Upper lobe of right lung (tissue), 1 donor: Measurements from ENCODE around the gene AKAP1. TPM values are rescaled to one million over a fixed set of nuclear protein-coding genes. Genes with fewer than 3 reads are reported as not detected.
"Not testable (repeated sequence)": the region's sequence is repeated elsewhere in the genome, so short reads cannot be mapped to it uniquely, and the experiment has no call there.

Experiments used
- ATAC-seq: fragments of 200-7000 bp; cut with Tn5 transposase; one replicate; pipeline ENCODE4 v1.9.1; 2020; ENCODE audit warnings: mild to moderate bottlenecking, moderate library complexity
- DNase-seq: peaks from one replicate; pipeline ENCODE4 v3.0.0-alpha.2; 2020
- H3K27ac ChIP-seq: fragments of 200-600 bp; one replicate; pipeline ENCODE4 v1.8.0; 2022
- H3K27me3 ChIP-seq: fragments of 200-600 bp; one replicate; pipeline ENCODE4 v1.8.0; 2022; ENCODE audit warnings: mild to moderate bottlenecking
- H3K36me3 ChIP-seq: fragments of 200-600 bp; one replicate; pipeline ENCODE4 v1.8.0; 2022
- H3K4me1 ChIP-seq: fragments of 200-600 bp; one replicate; pipeline ENCODE4 v1.8.0; 2022
- H3K4me3 ChIP-seq: fragments of 200-600 bp; one replicate; pipeline ENCODE4 v1.8.0; 2022; ENCODE audit warnings: mild to moderate bottlenecking
- H3K9me3 ChIP-seq: fragments of 200-600 bp; one replicate; pipeline ENCODE4 v1.8.0; 2022
- intact Hi-C: fragments of 100-400 bp; cut with DNase I; formaldehyde crosslinking; loops from one replicate; pipeline ENCODE4 v1.11.0; 2022
- total RNA-seq: library from RNA; stranded (reverse); fragmentation: NEBNext Ultra II Directional; extraction: Animal tissue kit (Norgen Biotek cat#: 25700); gene quantifications from one replicate; pipeline ENCODE4 v1.2.1, GENCODE V29; 2021
- TF ChIP-seq, protein P1 (sequence below): fragments of 200-600 bp; IDR thresholded peaks from one replicate; pipeline ENCODE4 v1.8.0; 2022; ENCODE audit warnings: antibody characterized with exemption
- donor health status: DM: no; HTN: yes; CAD: no; lungs with severe emphysema.

AKAP1 gene
- total RNA-seq, 1 donor from 2014 or later: 59.9 TPM

DNA sequence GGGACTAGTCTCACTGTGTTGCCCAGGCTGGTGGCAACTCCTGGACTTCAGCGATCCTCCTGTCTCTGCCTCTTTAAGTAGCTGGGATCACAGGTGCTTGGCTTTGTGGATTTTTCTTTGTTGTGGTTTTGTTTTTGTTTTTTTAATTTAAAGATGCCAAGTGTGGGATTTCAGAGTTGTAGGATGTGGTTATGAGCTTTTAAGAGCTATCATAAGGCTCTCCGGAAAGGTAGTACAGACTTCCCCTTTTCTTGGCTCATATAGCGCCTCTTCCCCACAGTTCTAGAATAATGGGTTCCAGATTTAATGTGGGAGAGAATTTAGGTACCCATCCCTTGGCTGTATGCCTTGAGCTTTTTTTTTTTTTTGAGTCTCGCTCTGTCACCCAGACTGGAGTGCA, 17.1 kb downstream of the AKAP1 start:
- no peaks in the 10 kb centered on the region for H3K9me3 ChIP-seq
- intact Hi-C loops: no loop called here
- TF ChIP-seq, protein P1, sequence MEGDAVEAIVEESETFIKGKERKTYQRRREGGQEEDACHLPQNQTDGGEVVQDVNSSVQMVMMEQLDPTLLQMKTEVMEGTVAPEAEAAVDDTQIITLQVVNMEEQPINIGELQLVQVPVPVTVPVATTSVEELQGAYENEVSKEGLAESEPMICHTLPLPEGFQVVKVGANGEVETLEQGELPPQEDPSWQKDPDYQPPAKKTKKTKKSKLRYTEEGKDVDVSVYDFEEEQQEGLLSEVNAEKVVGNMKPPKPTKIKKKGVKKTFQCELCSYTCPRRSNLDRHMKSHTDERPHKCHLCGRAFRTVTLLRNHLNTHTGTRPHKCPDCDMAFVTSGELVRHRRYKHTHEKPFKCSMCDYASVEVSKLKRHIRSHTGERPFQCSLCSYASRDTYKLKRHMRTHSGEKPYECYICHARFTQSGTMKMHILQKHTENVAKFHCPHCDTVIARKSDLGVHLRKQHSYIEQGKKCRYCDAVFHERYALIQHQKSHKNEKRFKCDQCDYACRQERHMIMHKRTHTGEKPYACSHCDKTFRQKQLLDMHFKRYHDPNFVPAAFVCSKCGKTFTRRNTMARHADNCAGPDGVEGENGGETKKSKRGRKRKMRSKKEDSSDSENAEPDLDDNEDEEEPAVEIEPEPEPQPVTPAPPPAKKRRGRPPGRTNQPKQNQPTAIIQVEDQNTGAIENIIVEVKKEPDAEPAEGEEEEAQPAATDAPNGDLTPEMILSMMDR: no peak
- H3K36me3 ChIP-seq: peaks cover 5% of the 10 kb centered on the region
- no peak overlapping the region for H3K27ac ChIP-seq
- peaks cover 14% of the 10 kb centered on the region for H3K4me1 ChIP-seq
- ATAC-seq: no peak
- DNase-seq: no peak
- H3K4me3 ChIP-seq: no peak overlapping the region
- H3K27me3 ChIP-seq: no peaks in the 10 kb centered on the region

DNA sequence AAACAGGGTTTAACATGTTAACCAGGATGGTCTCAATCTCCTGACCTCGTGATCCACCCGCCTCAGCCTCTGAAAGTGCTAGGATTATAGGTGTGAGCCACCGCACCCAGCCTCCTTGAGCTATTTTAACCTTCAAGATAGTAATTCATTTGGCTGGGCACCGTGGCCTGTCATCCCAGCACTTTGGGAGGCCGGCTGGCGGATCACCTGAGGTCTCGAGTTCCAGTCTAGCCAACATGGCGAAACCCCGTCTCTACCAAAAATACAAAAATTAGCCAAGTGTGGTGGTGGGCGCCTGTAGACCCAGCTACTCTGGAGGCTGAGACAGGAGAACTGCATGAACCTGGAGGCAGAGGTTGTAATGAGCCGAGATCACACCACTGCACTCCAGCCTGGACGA, 17.6 kb downstream of the AKAP1 start:
- intact Hi-C loops, H3K9me3 ChIP-seq, H3K4me3 ChIP-seq, H3K27me3 ChIP-seq, ATAC-seq, H3K27ac ChIP-seq, H3K36me3 ChIP-seq, H3K4me1 ChIP-seq: not testable (repeated sequence)
- peak; percentile 52 for DNase-seq

DNA sequence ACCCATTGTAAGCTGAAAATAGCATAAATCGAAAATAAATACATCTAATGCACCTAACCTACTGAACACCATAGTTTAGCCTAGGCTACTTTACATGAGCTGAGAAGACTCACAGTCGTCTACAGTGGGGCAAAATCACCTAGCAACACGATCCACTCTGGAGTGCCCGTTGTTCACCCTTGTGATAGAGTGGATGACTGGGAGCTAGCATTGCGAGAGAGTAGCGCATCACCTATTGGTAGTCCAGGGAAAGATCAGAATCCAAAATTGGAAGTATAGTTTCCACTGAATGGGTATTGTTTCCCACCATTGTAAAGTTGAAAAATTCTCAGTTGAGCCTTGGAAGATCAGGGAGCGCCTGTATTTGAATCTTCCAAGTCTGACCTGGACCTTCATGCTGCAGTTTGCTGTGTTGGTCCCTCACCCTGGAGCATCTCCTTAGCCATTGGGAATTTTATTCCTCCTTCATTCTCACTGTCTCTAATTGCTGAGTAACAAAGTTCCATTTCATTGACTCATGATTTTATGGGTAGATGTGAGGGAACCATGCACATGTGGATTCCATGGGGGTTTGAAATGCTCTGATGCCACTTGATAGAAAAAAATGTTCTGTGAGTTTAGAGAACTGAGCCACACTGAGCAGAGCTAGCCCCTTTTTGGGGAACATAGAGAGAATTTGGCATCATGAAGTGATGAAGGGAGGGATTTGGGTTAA, 19.6 kb downstream of the AKAP1 start:
- TF ChIP-seq, protein P1: no peak
- no peak for DNase-seq
- no peak for ATAC-seq
- Histone ChIP-seq H3K27ac (no peak overlapping the region), H3K4me1 (peaks cover 13% of the 10 kb centered on the region), H3K27me3 (no peaks in the 10 kb centered on the region), H3K9me3 (no peaks in the 10 kb centered on the region), H3K36me3 (peaks cover 5% of the 10 kb centered on the region), H3K4me3 (no peak overlapping the region)
- intact Hi-C loops: no loop called here

DNA sequence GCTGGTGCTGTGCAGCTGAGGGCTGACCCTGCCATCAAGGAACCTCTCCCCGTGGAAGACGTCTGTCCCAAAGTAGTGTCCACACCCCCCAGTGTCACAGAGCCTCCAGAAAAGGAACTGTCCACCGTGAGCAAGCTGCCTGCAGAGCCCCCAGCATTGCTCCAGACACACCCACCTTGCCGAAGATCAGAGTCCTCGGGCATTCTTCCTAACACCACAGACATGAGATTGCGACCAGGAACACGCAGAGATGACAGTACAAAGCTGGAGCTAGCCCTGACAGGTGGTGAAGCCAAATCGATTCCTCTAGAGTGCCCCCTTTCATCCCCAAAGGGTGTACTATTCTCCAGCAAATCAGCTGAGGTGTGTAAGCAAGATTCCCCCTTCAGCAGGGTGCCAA, 20.5 kb downstream of the AKAP1 start:
- no peaks in the 10 kb centered on the region for H3K9me3 ChIP-seq
- no peak overlapping the region for H3K4me3 ChIP-seq
- peaks cover 5% of the 10 kb centered on the region for H3K36me3 ChIP-seq
- peaks cover 20% of the 10 kb centered on the region for H3K4me1 ChIP-seq
- no peaks in the 10 kb centered on the region for H3K27me3 ChIP-seq
- no peak for ATAC-seq
- H3K27ac ChIP-seq: no peak overlapping the region
- intact Hi-C loops: no loop called here
- DNase-seq: no peak
- TF ChIP-seq, protein P1: no peak

DNA sequence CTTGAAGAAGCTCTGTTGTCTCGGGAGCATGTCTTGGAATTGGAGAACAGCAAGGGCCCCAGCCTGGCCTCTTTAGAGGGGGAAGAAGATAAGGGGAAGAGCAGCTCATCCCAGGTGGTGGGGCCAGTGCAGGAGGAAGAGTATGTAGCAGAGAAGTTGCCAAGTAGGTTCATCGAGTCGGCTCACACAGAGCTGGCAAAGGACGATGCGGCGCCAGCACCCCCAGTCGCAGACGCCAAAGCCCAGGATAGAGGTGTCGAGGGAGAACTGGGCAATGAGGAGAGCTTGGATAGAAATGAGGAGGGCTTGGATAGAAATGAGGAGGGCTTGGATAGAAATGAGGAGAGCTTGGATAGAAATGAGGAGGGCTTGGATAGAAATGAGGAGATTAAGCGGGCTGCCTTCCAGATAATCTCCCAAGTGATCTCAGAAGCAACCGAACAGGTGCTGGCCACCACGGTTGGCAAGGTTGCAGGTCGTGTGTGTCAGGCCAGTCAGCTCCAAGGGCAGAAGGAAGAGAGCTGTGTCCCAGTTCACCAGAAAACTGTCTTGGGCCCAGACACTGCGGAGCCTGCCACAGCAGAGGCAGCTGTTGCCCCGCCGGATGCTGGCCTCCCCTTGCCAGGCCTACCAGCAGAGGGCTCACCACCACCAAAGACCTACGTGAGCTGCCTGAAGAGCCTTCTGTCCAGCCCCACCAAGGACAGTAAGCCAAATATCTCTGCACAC, 21.2 kb downstream of the AKAP1 start:
- peaks cover 5% of the 10 kb centered on the region for H3K36me3 ChIP-seq
- ATAC-seq: no peak
- intact Hi-C loops: no loop called here
- H3K9me3 ChIP-seq: no peaks in the 10 kb centered on the region
- no peak overlapping the region for H3K4me3 ChIP-seq
- no peak overlapping the region for H3K27ac ChIP-seq
- H3K27me3 ChIP-seq: no peaks in the 10 kb centered on the region
- TF ChIP-seq, protein P1: peak; percentile 20
- DNase-seq: no peak
- H3K4me1 ChIP-seq: peaks cover 20% of the 10 kb centered on the region

DNA sequence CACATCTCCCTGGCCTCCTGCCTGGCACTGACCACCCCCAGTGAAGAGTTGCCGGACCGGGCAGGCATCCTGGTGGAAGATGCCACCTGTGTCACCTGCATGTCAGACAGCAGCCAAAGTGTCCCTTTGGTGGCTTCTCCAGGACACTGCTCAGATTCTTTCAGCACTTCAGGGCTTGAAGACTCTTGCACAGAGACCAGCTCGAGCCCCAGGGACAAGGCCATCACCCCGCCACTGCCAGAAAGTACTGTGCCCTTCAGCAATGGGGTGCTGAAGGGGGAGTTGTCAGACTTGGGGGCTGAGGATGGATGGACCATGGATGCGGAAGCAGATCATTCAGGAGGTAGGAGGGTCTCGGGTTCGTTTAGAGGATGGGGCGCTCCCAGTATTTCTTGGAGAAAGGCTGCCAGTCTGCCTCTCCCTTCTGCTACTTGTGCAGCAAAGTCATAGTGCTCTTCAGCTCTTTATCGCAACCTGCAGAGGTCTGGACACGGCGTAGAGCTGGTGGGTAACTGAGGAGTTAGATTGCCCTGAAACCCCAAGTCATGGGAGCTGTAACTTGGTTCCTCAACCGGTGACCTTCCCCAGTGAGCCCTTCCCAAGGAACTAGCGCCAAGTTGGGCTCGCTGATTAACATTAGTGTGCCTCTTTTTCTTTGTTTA, 21.9 kb downstream of the AKAP1 start:
- H3K4me1 ChIP-seq: peaks cover 20% of the 10 kb centered on the region
- DNase-seq (no peak), ATAC-seq (no peak)
- H3K4me3 ChIP-seq: no peak overlapping the region
- H3K9me3 ChIP-seq: no peaks in the 10 kb centered on the region
- peaks cover 10% of the 10 kb centered on the region for H3K36me3 ChIP-seq
- peak overlapping the region; percentile 61 for H3K27ac ChIP-seq
- intact Hi-C loops: no loop called here
- H3K27me3 ChIP-seq: no peaks in the 10 kb centered on the region
- TF ChIP-seq, protein P1: no peak
